Endodermal cell (in vitro differentiated cells): ENCODE measurements around the gene DGKG. TPM values are rescaled to one million over a fixed set of nuclear protein-coding genes. Genes with fewer than 3 reads are reported as not detected.

Source experiments
- DNase-seq: peaks from one replicate; pipeline ENCODE4 v3.0.0-alpha.2; 2017
- H3K27ac ChIP-seq: 2 replicates; pipeline ENCODE4 v1.5.1; 2013; ENCODE audit warnings: mild to moderate bottlenecking, low read depth, low read length, moderate library complexity
- H3K27me3 ChIP-seq: 2 replicates; pipeline ENCODE4 v1.6.1; 2013; ENCODE audit warnings: mild to moderate bottlenecking, low read length, moderate library complexity; ENCODE audit not compliant: insufficient read depth, control insufficient read depth, poor library complexity, severe bottlenecking
- H3K36me3 ChIP-seq: 2 replicates; pipeline ENCODE4 v1.7.0; 2013; ENCODE audit warnings: mild to moderate bottlenecking, low read length, moderate library complexity; ENCODE audit not compliant: control insufficient read depth, insufficient read depth
- H3K4me1 ChIP-seq: one replicate; pipeline ENCODE4 v1.7.0; 2013; ENCODE audit warnings: low read length; ENCODE audit not compliant: control insufficient read depth, insufficient read depth
- H3K4me3 ChIP-seq: 2 replicates; pipeline ENCODE4 v1.5.1; 2013; ENCODE audit warnings: mild to moderate bottlenecking, low read length, moderate library complexity
- H3K9ac ChIP-seq: 2 replicates; pipeline ENCODE4 v1.6.1; 2013; ENCODE audit warnings: mild to moderate bottlenecking, low read length, moderate library complexity; ENCODE audit not compliant: poor library complexity, severe bottlenecking; ENCODE audit errors: extremely low read depth
- H3K9me3 ChIP-seq: 2 replicates; pipeline ENCODE4 v1.6.1; 2013; ENCODE audit warnings: mild to moderate bottlenecking, low read length, moderate library complexity; ENCODE audit not compliant: control insufficient read depth
- H3K27ac Mint-ChIP-seq: 2 replicates; pipeline ENCODE4 v1.8.0; 2020; ENCODE audit warnings: mixed read lengths
- H3K27me3 Mint-ChIP-seq: 2 replicates; pipeline ENCODE4 v1.8.0; 2021; ENCODE audit warnings: mild to moderate bottlenecking, mixed read lengths; ENCODE audit not compliant: insufficient read depth
- H3K36me3 Mint-ChIP-seq: 2 replicates; pipeline ENCODE4 v1.8.0; 2020; ENCODE audit warnings: low read depth, mixed read lengths
- H3K4me1 Mint-ChIP-seq: 2 replicates; pipeline ENCODE4 v1.8.0; 2020; ENCODE audit warnings: mixed read lengths
- H3K4me3 Mint-ChIP-seq: 2 replicates; pipeline ENCODE4 v1.8.0; 2020; ENCODE audit warnings: mild to moderate bottlenecking, moderate library complexity, mixed read lengths
- H3K9me3 Mint-ChIP-seq: 2 replicates; pipeline ENCODE4 v1.8.0; 2020; ENCODE audit warnings: mild to moderate bottlenecking, mixed read lengths
- WGBS, 2 experiments: methylation state at CpG; one replicate each; pipeline versions ENCODE4 v1.1.5 to v1.1.7; 2013; ENCODE audit warnings: missing lambda C conversion rate in 2 of 2, mixed read lengths in 1 of 2; ENCODE audit not compliant: insufficient coverage in 1 of 2, insufficient read length in 1 of 2; 5-methylcytosine and 5-hydroxymethylcytosine counted together
- total RNA-seq, 2 donors: library from RNA; stranded (reverse); fragmentation: NEBNext Ultra II Directional in 1 of 2; extraction: Animal tissue kit (Norgen Biotek cat#: 25700) in 1 of 2; gene quantifications; 2 replicates in 1 of 2; 3 replicates in 1 of 2; pipeline ENCODE4 v1.2.1, GENCODE V29; 2021
- TF ChIP-seq, protein P1 (sequence below): fragments of 200-600 bp; sonication (generic); conservative IDR thresholded peaks from 2 replicates; pipeline ENCODE4 v1.5.0; 2021; ENCODE audit warnings: antibody characterized with exemption, mild to moderate bottlenecking

The DGKG gene
- total RNA-seq, 2 donors from 2014 or later = 0.86 to 1.8 TPM

DNA sequence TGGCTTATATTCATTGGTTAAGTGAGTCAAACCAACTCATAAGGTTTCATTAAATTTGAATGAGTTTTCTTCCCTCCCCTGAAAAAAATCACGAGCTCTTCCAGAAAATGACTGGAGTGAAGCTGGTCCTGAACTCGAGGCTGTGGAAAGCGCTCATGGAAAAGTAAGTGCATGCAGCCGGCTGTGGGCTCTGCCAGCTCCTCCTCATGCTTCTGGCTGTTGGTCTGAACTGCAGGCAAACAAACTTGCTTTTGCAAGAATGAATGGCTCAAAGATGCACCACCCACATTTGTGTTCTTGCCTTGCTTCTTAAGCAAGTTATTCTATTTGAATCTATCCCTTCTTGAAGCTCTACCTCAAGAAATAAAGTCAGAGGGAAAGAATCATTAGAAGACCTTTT, 259.3 kb downstream of the DGKG start:
- Histone ChIP-seq H3K27me3 (no peaks in the 10 kb centered on the region), H3K9me3 (no peaks in the 10 kb centered on the region), H3K27ac (no peak overlapping the region), H3K9ac (no peak overlapping the region), H3K36me3 (peaks cover 27% of the 10 kb centered on the region), H3K4me1 (peaks cover 4% of the 10 kb centered on the region), H3K4me3 (no peak overlapping the region)
- H3K27me3 Mint-ChIP-seq = peaks cover 4% of the 10 kb centered on the region
- H3K4me3 Mint-ChIP-seq = no peak overlapping the region
- no peak overlapping the region for H3K27ac Mint-ChIP-seq
- no peaks in the 10 kb centered on the region for H3K9me3 Mint-ChIP-seq
- TF ChIP-seq, protein P1, sequence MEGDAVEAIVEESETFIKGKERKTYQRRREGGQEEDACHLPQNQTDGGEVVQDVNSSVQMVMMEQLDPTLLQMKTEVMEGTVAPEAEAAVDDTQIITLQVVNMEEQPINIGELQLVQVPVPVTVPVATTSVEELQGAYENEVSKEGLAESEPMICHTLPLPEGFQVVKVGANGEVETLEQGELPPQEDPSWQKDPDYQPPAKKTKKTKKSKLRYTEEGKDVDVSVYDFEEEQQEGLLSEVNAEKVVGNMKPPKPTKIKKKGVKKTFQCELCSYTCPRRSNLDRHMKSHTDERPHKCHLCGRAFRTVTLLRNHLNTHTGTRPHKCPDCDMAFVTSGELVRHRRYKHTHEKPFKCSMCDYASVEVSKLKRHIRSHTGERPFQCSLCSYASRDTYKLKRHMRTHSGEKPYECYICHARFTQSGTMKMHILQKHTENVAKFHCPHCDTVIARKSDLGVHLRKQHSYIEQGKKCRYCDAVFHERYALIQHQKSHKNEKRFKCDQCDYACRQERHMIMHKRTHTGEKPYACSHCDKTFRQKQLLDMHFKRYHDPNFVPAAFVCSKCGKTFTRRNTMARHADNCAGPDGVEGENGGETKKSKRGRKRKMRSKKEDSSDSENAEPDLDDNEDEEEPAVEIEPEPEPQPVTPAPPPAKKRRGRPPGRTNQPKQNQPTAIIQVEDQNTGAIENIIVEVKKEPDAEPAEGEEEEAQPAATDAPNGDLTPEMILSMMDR = no peak
- peaks cover 65% of the 10 kb centered on the region for H3K4me1 Mint-ChIP-seq
- peaks cover 41% of the 10 kb centered on the region for H3K36me3 Mint-ChIP-seq
- 80 to 89% methylated on average over 4 of the region's 4 CpGs for WGBS, 2 experiments
- no peak for DNase-seq

DNA sequence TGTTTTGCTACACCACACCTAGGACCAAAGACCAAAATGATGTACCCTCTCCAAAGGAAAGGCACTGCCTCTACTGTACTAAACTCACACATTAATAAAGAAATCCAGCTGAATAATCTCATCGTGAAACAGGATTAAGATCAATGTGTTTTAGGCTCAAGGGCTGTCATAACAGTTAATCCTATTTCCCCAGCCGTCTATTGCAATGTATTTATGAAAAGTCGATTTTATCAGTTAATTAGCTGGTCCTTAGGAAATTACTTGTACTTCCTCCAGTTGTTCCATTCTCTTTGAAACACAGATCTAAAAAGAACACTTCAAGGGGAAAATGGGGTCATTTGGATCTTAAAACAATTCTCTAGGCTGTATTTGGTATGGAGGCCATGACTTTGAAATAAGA, 261.6 kb downstream of the DGKG start:
- H3K27ac Mint-ChIP-seq = peak overlapping the region; percentile 74
- peaks cover 75% of the 10 kb centered on the region for H3K4me1 Mint-ChIP-seq
- H3K9me3 ChIP-seq = no peaks in the 10 kb centered on the region
- no peak overlapping the region for H3K4me3 Mint-ChIP-seq
- no peaks in the 10 kb centered on the region for H3K27me3 ChIP-seq
- no peaks in the 10 kb centered on the region for H3K9me3 Mint-ChIP-seq
- H3K36me3 ChIP-seq = peaks cover 27% of the 10 kb centered on the region
- TF ChIP-seq, protein P1 = no peak
- no peak overlapping the region for H3K27ac ChIP-seq
- peaks cover 43% of the 10 kb centered on the region for H3K36me3 Mint-ChIP-seq
- H3K27me3 Mint-ChIP-seq = no peaks in the 10 kb centered on the region
- no peak overlapping the region for H3K4me3 ChIP-seq
- peaks cover 17% of the 10 kb centered on the region for H3K4me1 ChIP-seq
- DNase-seq = no peak
- WGBS, 2 experiments = 86 to 100% methylated on average over 1 to 3 of the region's 3 CpGs
- H3K9ac ChIP-seq = no peak overlapping the region

DNA sequence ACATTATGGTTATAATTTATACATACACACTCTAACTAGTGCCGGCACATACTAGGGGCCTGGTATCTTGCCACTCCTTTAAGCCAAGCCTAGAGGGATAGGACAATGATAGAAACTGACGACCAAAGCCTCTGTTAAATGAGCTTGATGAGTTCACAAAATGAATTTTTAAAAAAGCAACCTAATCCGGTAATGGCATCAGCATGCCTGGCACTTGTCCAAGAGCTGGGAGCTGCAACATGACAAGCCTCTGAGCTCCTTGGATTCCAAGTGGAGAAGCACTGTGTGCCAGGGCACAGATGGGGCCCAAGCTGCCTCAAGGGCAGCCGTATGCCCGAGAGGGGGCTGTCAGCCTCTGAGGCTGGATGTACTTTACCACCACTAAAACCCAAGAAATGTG, 262.9 kb downstream of the DGKG start:
- no peak overlapping the region for H3K9ac ChIP-seq
- no peaks in the 10 kb centered on the region for H3K9me3 ChIP-seq
- H3K4me3 ChIP-seq = no peak overlapping the region
- H3K4me1 ChIP-seq = peaks cover 18% of the 10 kb centered on the region
- no peak for DNase-seq
- no peak overlapping the region for H3K27ac Mint-ChIP-seq
- no peak overlapping the region for H3K27ac ChIP-seq
- H3K4me1 Mint-ChIP-seq = peaks cover 84% of the 10 kb centered on the region
- peaks cover 24% of the 10 kb centered on the region for H3K36me3 ChIP-seq
- WGBS, 2 experiments = 87 to 89% methylated on average over 3 to 5 of the region's 5 CpGs
- no peaks in the 10 kb centered on the region for H3K27me3 ChIP-seq
- H3K4me3 Mint-ChIP-seq = peak overlapping the region; percentile 56
- no peaks in the 10 kb centered on the region for H3K9me3 Mint-ChIP-seq
- TF ChIP-seq, protein P1 = no peak
- peaks cover 43% of the 10 kb centered on the region for H3K36me3 Mint-ChIP-seq
- H3K27me3 Mint-ChIP-seq = no peaks in the 10 kb centered on the region
